GM21360 (cell line): Measurements from ENCODE around the gene EPHA1.

Source experiments
- ATAC-seq: cut with Tn5 transposase; IDR thresholded peaks from one replicate; pipeline ENCODE4 v1.9.1; 2021; ENCODE audit warnings: mild to moderate bottlenecking, moderate library complexity; ENCODE audit not compliant: unreplicated experiment

Gene EPHA1

GRCh38 chr7:143408686-143409561 is at the start of gene EPHA1:
Gene EPHA1 (minus strand): TSS chr7:143408856. CDS start chr7:143408805, 51 bp downstream.
- no peak for ATAC-seq

GRCh38 chr7:143458263-143458662 is 49.6 kb upstream of the EPHA1 start:
- ATAC-seq: peak; percentile 78

GRCh38 chr7:143456992-143457793 is 48.5 kb upstream of the EPHA1 start:
- no peak for ATAC-seq

- no peak for ATAC-seq
These were observed 47.3 kb upstream of the EPHA1 start for GRCh38 chr7:143455942-143456341.

GRCh38 chr7:143455491-143455890 is 46.8 kb upstream of the EPHA1 start:
- ATAC-seq: no peak

- ATAC-seq: no peak
These were observed 45.5 kb upstream of the EPHA1 start for GRCh38 chr7:143454091-143454680.

- no peak for ATAC-seq
These were observed 43.8 kb upstream of the EPHA1 start for GRCh38 chr7:143452495-143452894.

- no peak for ATAC-seq
These were observed 43.1 kb upstream of the EPHA1 start for GRCh38 chr7:143451746-143452145.

GRCh38 chr7:143451122-143451521 is 42.5 kb upstream of the EPHA1 start:
- ATAC-seq: no peak

- ATAC-seq: no peak
These were observed 41.1 kb upstream of the EPHA1 start for GRCh38 chr7:143449793-143450192.

GRCh38 chr7:143448429-143448828 is 39.8 kb upstream of the EPHA1 start:
- ATAC-seq: no peak

- ATAC-seq: no peak
These were observed 38.8 kb upstream of the EPHA1 start for GRCh38 chr7:143447466-143447865.

- no peak for ATAC-seq
These were observed 36.1 kb upstream of the EPHA1 start for GRCh38 chr7:143444785-143445184.

- ATAC-seq: no peak
These were observed 35.6 kb upstream of the EPHA1 start for GRCh38 chr7:143444063-143444782.

GRCh38 chr7:143443153-143443552 is 34.5 kb upstream of the EPHA1 start, which contains the start of gene TAS2R60:
Gene TAS2R60 (plus strand): TSS chr7:143443453. CDS start chr7:143443453, 0 bp downstream.
- no peak for ATAC-seq

- ATAC-seq: no peak
These were observed 31.2 kb upstream of the EPHA1 start for GRCh38 chr7:143439866-143440265.

- peak; percentile 40 for ATAC-seq
These were observed 28.9 kb upstream of the EPHA1 start for GRCh38 chr7:143437578-143437977.

GRCh38 chr7:143436325-143436946 is 27.8 kb upstream of the EPHA1 start:
- peak; percentile 53 for ATAC-seq

GRCh38 chr7:143435266-143435665 is 26.6 kb upstream of the EPHA1 start:
- no peak for ATAC-seq

GRCh38 chr7:143434660-143435059 is 26.0 kb upstream of the EPHA1 start:
- ATAC-seq: no peak
